HepG2 (cell line): Measurements from ENCODE around the gene CTBP1. TPM values are rescaled to one million over a fixed set of nuclear protein-coding genes. Genes with fewer than 3 reads are reported as not detected.

Experiments
- DNMT1 ChIP-seq: sonication (generic); formaldehyde crosslinking; IDR thresholded peaks from 2 replicates; pipeline ENCODE4 v1.5.1; 2020; ENCODE audit warnings: mild to moderate bottlenecking, missing genetic modification reagents
- HMGXB4 ChIP-seq, 2 experiments: sonication (generic) in 1 of 2; formaldehyde crosslinking in 1 of 2; IDR thresholded peaks; 2 replicates each; pipeline versions ENCODE4 v1.4.0 to v1.6.1; 2018 to 2020; ENCODE audit warnings: missing genetic modification reagents in 2 of 2, borderline replicate concordance in 1 of 2, low read depth in 1 of 2, mild to moderate bottlenecking in 1 of 2, missing biosample characterization in 1 of 2
- KDM5B ChIP-seq: sonication (generic); formaldehyde crosslinking; IDR thresholded peaks from 2 replicates; pipeline ENCODE4 v1.4.0; 2020; ENCODE audit warnings: missing genetic modification reagents, mild to moderate bottlenecking, borderline replicate concordance
- KMT2B ChIP-seq: IDR thresholded peaks from 2 replicates; pipeline ENCODE4 v1.6.1; 2016; ENCODE audit warnings: missing genetic modification reagents, missing compliant biosample characterization
- MAX ChIP-seq: IDR thresholded peaks from 2 replicates; pipeline ENCODE4 v1.6.1; 2012; ENCODE audit warnings: inconsistent platforms
- NR2F6 ChIP-seq, 2 experiments: IDR thresholded peaks; 2 replicates each; pipeline ENCODE4 v1.6.1; 2016; ENCODE audit warnings: antibody characterized with exemption in 1 of 2, mild to moderate bottlenecking in 1 of 2
- RBFOX2 ChIP-seq: fragments of 200-400 bp; formaldehyde crosslinking; IDR thresholded peaks from 2 replicates; pipeline ENCODE4 v1.6.1; 2017; ENCODE audit warnings: low read depth, mild to moderate bottlenecking, low read length
- STAT6 ChIP-seq: sonication (generic); formaldehyde crosslinking; IDR thresholded peaks from 2 replicates; pipeline ENCODE4 v1.4.0; 2020; ENCODE audit warnings: missing genetic modification reagents, mild to moderate bottlenecking, borderline replicate concordance
- TFDP1 ChIP-seq: IDR thresholded peaks from 2 replicates; pipeline ENCODE4 v1.6.1; 2016; ENCODE audit warnings: missing compliant biosample characterization, missing genetic modification reagents, borderline replicate concordance
- ZNF138 ChIP-seq: sonication (generic); formaldehyde crosslinking; IDR thresholded peaks from 2 replicates; pipeline ENCODE4 v1.5.0; 2020; ENCODE audit warnings: mild to moderate bottlenecking, low read depth, missing genetic modification reagents
- ZNF143 ChIP-seq: sonication (generic); formaldehyde crosslinking; IDR thresholded peaks from 2 replicates; pipeline ENCODE4 v1.4.0; 2020; ENCODE audit warnings: missing genetic modification reagents
- ZNF232 ChIP-seq: sonication (generic); formaldehyde crosslinking; IDR thresholded peaks from 2 replicates; pipeline ENCODE4 v1.4.0; 2020; ENCODE audit warnings: missing genetic modification reagents, borderline replicate concordance
- ZNF562 ChIP-seq: sonication (generic); formaldehyde crosslinking; IDR thresholded peaks from 2 replicates; pipeline ENCODE4 v1.8.0; 2022; ENCODE audit warnings: missing genetic modification reagents, borderline replicate concordance
- ZNF572 ChIP-seq: sonication (generic); formaldehyde crosslinking; IDR thresholded peaks from 2 replicates; pipeline ENCODE4 v1.5.1; 2020; ENCODE audit warnings: mild to moderate bottlenecking, missing genetic modification reagents
- ZNF607 ChIP-seq: sonication (generic); formaldehyde crosslinking; IDR thresholded peaks from 2 replicates; pipeline ENCODE4 v1.5.1; 2020; ENCODE audit warnings: missing genetic modification reagents, mild to moderate bottlenecking, borderline replicate concordance
- ZNF780A ChIP-seq: sonication (generic); formaldehyde crosslinking; IDR thresholded peaks from 2 replicates; pipeline ENCODE4 v1.8.0; 2022; ENCODE audit warnings: mild to moderate bottlenecking, missing genetic modification reagents, moderate library complexity
- ZNF788 ChIP-seq: sonication (generic); formaldehyde crosslinking; IDR thresholded peaks from 2 replicates; pipeline ENCODE4 v1.5.0; 2020; ENCODE audit warnings: mild to moderate bottlenecking, missing genetic modification reagents, borderline replicate concordance
- polyA plus RNA-seq, 8 experiments: library from polyadenylated mRNA; depleted of rRNA in 3 of 8; stranded (reverse) in 7 of 8; unstranded in 1 of 8; fragments of >200 nt; fragmentation: Illumina TruSeq in 4 of 8; extraction: Trizol in 4 of 8; gene quantifications; 2 replicates each; pipeline versions ENCODE4 v1.2.1 to v1.2.3, GENCODE V29; 2011 to 2016; ENCODE audit warnings: low read depth in 4 of 8, missing spikeins in 1 of 8, mixed read lengths in 1 of 8; ENCODE audit not compliant: insufficient read depth in 1 of 8
- total RNA-seq, 5 experiments: library from RNA; depleted of rRNA; stranded (reverse); fragments of >200 nt; fragmentation: Illumina TruSeq; extraction: Trizol; gene quantifications; 2 replicates each; pipeline ENCODE4 v1.2.3, GENCODE V29; 2016; ENCODE audit warnings: low read depth in 1 of 5

Gene CTBP1
- total and polyA plus RNA-seq, 2 of the 13 experiments (the other 11 are each of a cell fraction or from before 2014, with no cell fraction given), result 78.5 to 112 TPM

- TF ChIP-seq DNMT1 (CRISPR knock-in tag), result no peak
- peak; percentile 48; the same call in 1 of the 2 replicates for TF ChIP-seq ZNF780A (CRISPR knock-in tag)
- peak; percentile 10; the same call in 1 of the 2 replicates for TF ChIP-seq RBFOX2
- TF ChIP-seq STAT6 (CRISPR knock-in tag), result no peak
- 0 out of 2 replicates have a peak, but pooled peaks have one; percentile 50 for TF ChIP-seq ZNF572
- peak; percentile 40; the same call in 1 of the 2 replicates for TF ChIP-seq ZNF138 (CRISPR knock-in tag)
- peak; percentile 40; the same call in 1 of the 2 replicates for TF ChIP-seq TFDP1
- TF ChIP-seq ZNF232 (CRISPR knock-in tag), result 0 out of 2 replicates have a peak, but pooled peaks have one; percentile 52
- TF ChIP-seq ZNF143 (CRISPR knock-in tag), result no peak; the same call in 1 of the 2 replicates
- TF ChIP-seq HMGXB4 (CRISPR knock-in tag; IDR thresholded peaks at IDR 0.05; ENCODE audit: borderline replicate concordance in 1 of 2, low read depth in 1 of 2), result peak in 1 of 2 experiments; percentile 57; a peak in 1 of 4 replicates
- TF ChIP-seq ZNF562 (CRISPR knock-in tag), result 0 out of 2 replicates have a peak, but pooled peaks have one; percentile 16
- peak; percentile 45; the same call in 1 of the 2 replicates for TF ChIP-seq MAX
- TF ChIP-seq NR2F6 (IDR thresholded peaks at IDR 0.05), result no peak
- no peak for TF ChIP-seq NR2F6 (CRISPR knock-in tag; IDR thresholded peaks at IDR 0.05)
- peak; percentile 71; the same call in 1 of the 2 replicates for TF ChIP-seq ZNF788 (CRISPR knock-in tag)
- peak; percentile 88 for TF ChIP-seq ZNF607 (CRISPR knock-in tag)
- TF ChIP-seq KDM5B (CRISPR knock-in tag), result peak; percentile 13; the same call in 1 of the 2 replicates
- TF ChIP-seq KMT2B (CRISPR knock-in tag), result 0 out of 2 replicates have a peak, but pooled peaks have one; percentile 40
Observed at GRCh38 chr4:1249731-1250526, 999 bp upstream of the CTBP1 start (continued).
